B cell (primary cell): Measurements from ENCODE around the gene KRT6B. TPM values are rescaled to one million over a fixed set of nuclear protein-coding genes. Genes with fewer than 3 reads are reported as not detected.

Source experiments
- ATAC-seq: fragments of 200-7000 bp; cut with Tn5 transposase; one replicate; pipeline ENCODE4 v1.10.0; 2021; ENCODE audit warnings: low read depth, mild to moderate bottlenecking, moderate number of reproducible peaks, moderate library complexity
- CTCF ChIA-PET: fragments of 350-600 bp; sonication (Branson Sonifier 250); formaldehyde crosslinking; loops from one replicate; lab custom pipeline; 2021; ENCODE audit warnings: antibody characterized with exemption, inconsistent platforms; lab: Charles Lee
- POLR2A ChIA-PET: fragments of 350-600 bp; sonication (Branson Sonifier 250); formaldehyde crosslinking; loops from one replicate; lab custom pipeline; 2021; ENCODE audit warnings: antibody characterized with exemption; lab: Charles Lee
- DNase-seq: peaks from one replicate; pipeline ENCODE4 v3.0.0; 2013
- H2AFZ ChIP-seq: 2 replicates; pipeline ENCODE4 v1.6.1; 2012; ENCODE audit warnings: mild to moderate bottlenecking, low read depth, low read length; ENCODE audit not compliant: insufficient read depth, poor library complexity, severe bottlenecking
- H3K27ac ChIP-seq, 2 donors: 1 replicate in 1 of 2; 2 replicates in 1 of 2; pipeline ENCODE4 v1.5.1; 2012 to 2013; ENCODE audit warnings: low read length in 2 of 2, mild to moderate bottlenecking in 2 of 2, moderate library complexity in 1 of 2
- H3K27me3 ChIP-seq, 4 experiments: fragments of 200-600 bp in 1 of 4; sonication (generic) in 1 of 4; replicated peaks in 1 of 4; 1 replicate in 2 of 4; 2 replicates in 2 of 4; pipeline versions ENCODE4 v1.6.1 to v1.7.0; 2013 to 2016; ENCODE audit warnings: low read length in 3 of 4, mild to moderate bottlenecking in 2 of 4, mixed read lengths in 1 of 4, moderate library complexity in 1 of 4; ENCODE audit not compliant: insufficient read depth in 4 of 4, control insufficient read depth in 3 of 4; ENCODE audit errors: control extremely low read depth in 1 of 4
- H3K36me3 ChIP-seq, 2 experiments: replicated peaks in 1 of 2; 1 replicate in 1 of 2; 2 replicates in 1 of 2; pipeline versions ENCODE4 v1.6.1 to v1.7.1; 2013; ENCODE audit warnings: low read length in 1 of 2; ENCODE audit not compliant: insufficient read depth in 2 of 2, control insufficient read depth in 1 of 2; ENCODE audit errors: control extremely low read depth in 1 of 2, extremely low read depth in 1 of 2
- H3K4me1 ChIP-seq, 2 donors: fragments of 200-600 bp in 1 of 2; sonication (generic) in 1 of 2; 1 replicate in 1 of 2; 2 replicates in 1 of 2; pipeline versions ENCODE4 v1.5.1 to v1.6.1; 2013 to 2017; ENCODE audit warnings: low read length in 2 of 2; ENCODE audit not compliant: control insufficient read depth in 2 of 2, insufficient read depth in 2 of 2
- H3K4me2 ChIP-seq: replicated peaks from 2 replicates; pipeline ENCODE3; 2012; ENCODE audit warnings: mild to moderate bottlenecking, low read depth, low read length; ENCODE audit not compliant: poor library complexity, severe bottlenecking
- H3K4me3 ChIP-seq, 5 experiments: fragments of 200-600 bp in 1 of 5; sonication (generic) in 1 of 5; 1 replicate in 3 of 5; 2 replicates in 2 of 5; pipeline versions ENCODE4 v1.5.1 to v1.7.0; 2011 to 2016; ENCODE audit warnings: low read length in 4 of 5, mild to moderate bottlenecking in 4 of 5, low read depth in 2 of 5, control low read depth in 1 of 5, moderate library complexity in 1 of 5; ENCODE audit not compliant: insufficient read depth in 1 of 5; ENCODE audit errors: control extremely low read depth in 1 of 5, extremely low read depth in 1 of 5
- H3K79me2 ChIP-seq: fragments of 200-600 bp; sonication (generic); one replicate; pipeline ENCODE4 v1.6.0; 2016; ENCODE audit warnings: low read length; ENCODE audit not compliant: control insufficient read depth, insufficient read depth
- H3K9ac ChIP-seq: fragments of 200-600 bp; sonication (generic); 2 replicates; pipeline ENCODE4 v1.6.1; 2017; ENCODE audit warnings: mild to moderate bottlenecking, low read length, moderate library complexity
- H3K9me3 ChIP-seq, 3 donors: one replicate each; pipeline versions ENCODE4 v1.6.1 to v1.7.1; 2013; ENCODE audit warnings: low read length in 2 of 3; ENCODE audit not compliant: control insufficient read depth in 2 of 3, insufficient read depth in 1 of 3; ENCODE audit errors: control extremely low read depth in 1 of 3
- H4K20me1 ChIP-seq: 2 replicates; pipeline ENCODE4 v1.6.0; 2012; ENCODE audit warnings: mild to moderate bottlenecking, low read length; ENCODE audit not compliant: insufficient read depth, control insufficient read depth, poor library complexity, severe bottlenecking
- H3K27ac Mint-ChIP-seq: one replicate; pipeline ENCODE4 v1.8.0; 2021; ENCODE audit warnings: mixed read lengths
- H3K27me3 Mint-ChIP-seq: one replicate; pipeline ENCODE4 v1.8.0; 2021; ENCODE audit warnings: mixed read lengths
- H3K4me1 Mint-ChIP-seq: one replicate; pipeline ENCODE4 v1.8.0; 2021; ENCODE audit warnings: mixed read lengths
- H3K4me3 Mint-ChIP-seq: one replicate; pipeline ENCODE4 v1.8.0; 2021; ENCODE audit warnings: mixed read lengths
- H3K9me3 Mint-ChIP-seq: one replicate; pipeline ENCODE4 v1.8.0; 2022; ENCODE audit warnings: mixed read lengths; ENCODE audit not compliant: insufficient read depth
- EZH2 ChIP-seq: IDR thresholded peaks from 2 replicates; pipeline ENCODE4 v1.6.1; 2012; ENCODE audit warnings: borderline replicate concordance, low read depth, mild to moderate bottlenecking, moderate library complexity, low read length; ENCODE audit not compliant: insufficient read depth, poor library complexity, severe bottlenecking
- WGBS: methylation state at CpG from one replicate; pipeline ENCODE4 v1.1.5; 2013; ENCODE audit warnings: missing lambda C conversion rate; ENCODE audit not compliant: insufficient coverage; 5-methylcytosine and 5-hydroxymethylcytosine counted together
- intact Hi-C: fragments of 100-400 bp; cut with micrococcal nuclease; formaldehyde crosslinking; loops from one replicate; pipeline ENCODE4 v1.10.0; 2022
- polyA plus RNA-seq: library from polyadenylated mRNA; depleted of rRNA; stranded (reverse); fragments of >200 nt; gene quantifications from 2 replicates; pipeline ENCODE4 v1.2.3, GENCODE V29; 2012
- total RNA-seq, 2 donors: library from RNA; stranded (reverse); fragments of 120-200 nt in 1 of 2; gene quantifications; 1 replicate in 1 of 2; 2 replicates in 1 of 2; pipeline versions ENCODE4 v1.2.3 to v1.2.4, GENCODE V29; 2013 to 2022
- TF ChIP-seq, protein P1 (sequence below): fragments of 200-600 bp; IDR thresholded peaks from one replicate; pipeline ENCODE4 v1.8.0; 2022; ENCODE audit warnings: antibody characterized with exemption, mild to moderate bottlenecking

The KRT6B gene
- total and polyA plus RNA-seq, 2 donors (not counting 1 experiment from before 2014, with no cell fraction given) = not detected

DNA sequence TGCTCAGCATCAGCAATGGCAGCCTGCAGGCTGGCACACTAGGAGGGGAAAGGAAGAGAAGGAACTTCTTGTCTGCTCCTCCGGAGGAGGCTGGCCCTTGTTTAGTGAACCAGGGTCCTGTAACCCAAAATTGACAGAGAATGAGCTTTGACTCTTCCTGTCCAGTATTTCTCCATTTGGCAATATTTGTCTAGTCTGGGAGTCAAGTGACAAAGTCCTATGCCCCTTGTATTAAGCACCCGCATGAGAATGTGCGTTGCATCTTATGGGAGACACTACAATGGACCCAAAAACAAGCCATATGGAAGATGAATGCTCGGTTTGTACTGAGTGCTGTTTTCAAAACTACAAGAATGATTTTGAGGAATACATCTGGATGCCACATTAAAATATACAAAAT is 17.9 kb upstream of the KRT6B start:
- intact Hi-C loops = no loop called here
- Mint-ChIP-seq H3K4me3 (no peak overlapping the region), H3K27ac (no peak overlapping the region)

DNA sequence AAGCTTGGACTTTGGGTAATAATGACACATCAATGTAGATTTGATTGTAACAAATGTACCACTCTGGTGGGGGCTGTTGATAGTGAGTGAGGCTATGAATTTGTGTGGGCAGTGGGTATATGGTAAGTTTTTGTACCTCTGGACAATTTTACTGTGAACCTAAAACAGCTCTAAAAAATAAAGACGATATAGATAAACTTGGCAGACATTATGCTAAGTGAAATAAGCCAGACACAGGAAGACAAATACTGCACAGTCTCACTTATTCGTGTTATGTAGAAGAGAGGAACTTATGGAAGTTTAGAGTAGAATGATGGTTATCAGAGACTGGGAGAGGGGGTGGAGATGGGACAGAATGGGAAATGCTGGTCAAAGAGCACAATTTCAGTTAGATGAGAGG is 13.0 kb upstream of the KRT6B start:
- no peaks in the 10 kb centered on the region for H3K4me1 ChIP-seq
- H3K4me2 ChIP-seq = no peak overlapping the region
- H3K4me3 ChIP-seq = no peak overlapping the region
- Mint-ChIP-seq H3K4me3 (no peak overlapping the region), H3K27ac (no peak overlapping the region), H3K4me1 (no peaks in the 10 kb centered on the region), H3K9me3 (no peaks in the 10 kb centered on the region), H3K27me3 (peaks cover 36% of the 10 kb centered on the region)
- no peak overlapping the region for H2AFZ ChIP-seq
- no peaks in the 10 kb centered on the region for H3K79me2 ChIP-seq
- 20% methylated on average over 1 of the region's 2 CpGs for WGBS
- no peaks in the 10 kb centered on the region for H4K20me1 ChIP-seq
- no peak for DNase-seq
- POLR2A ChIA-PET = no interaction called here
- H3K36me3 ChIP-seq = no peaks in the 10 kb centered on the region
- CTCF ChIA-PET = no interaction called here
- H3K27ac ChIP-seq = no peak overlapping the region
- no peaks in the 10 kb centered on the region for H3K9me3 ChIP-seq
- no peak for ATAC-seq
- H3K9ac ChIP-seq = no peak overlapping the region
- H3K27me3 ChIP-seq = no peaks in the 10 kb centered on the region
- TF ChIP-seq, protein P1, sequence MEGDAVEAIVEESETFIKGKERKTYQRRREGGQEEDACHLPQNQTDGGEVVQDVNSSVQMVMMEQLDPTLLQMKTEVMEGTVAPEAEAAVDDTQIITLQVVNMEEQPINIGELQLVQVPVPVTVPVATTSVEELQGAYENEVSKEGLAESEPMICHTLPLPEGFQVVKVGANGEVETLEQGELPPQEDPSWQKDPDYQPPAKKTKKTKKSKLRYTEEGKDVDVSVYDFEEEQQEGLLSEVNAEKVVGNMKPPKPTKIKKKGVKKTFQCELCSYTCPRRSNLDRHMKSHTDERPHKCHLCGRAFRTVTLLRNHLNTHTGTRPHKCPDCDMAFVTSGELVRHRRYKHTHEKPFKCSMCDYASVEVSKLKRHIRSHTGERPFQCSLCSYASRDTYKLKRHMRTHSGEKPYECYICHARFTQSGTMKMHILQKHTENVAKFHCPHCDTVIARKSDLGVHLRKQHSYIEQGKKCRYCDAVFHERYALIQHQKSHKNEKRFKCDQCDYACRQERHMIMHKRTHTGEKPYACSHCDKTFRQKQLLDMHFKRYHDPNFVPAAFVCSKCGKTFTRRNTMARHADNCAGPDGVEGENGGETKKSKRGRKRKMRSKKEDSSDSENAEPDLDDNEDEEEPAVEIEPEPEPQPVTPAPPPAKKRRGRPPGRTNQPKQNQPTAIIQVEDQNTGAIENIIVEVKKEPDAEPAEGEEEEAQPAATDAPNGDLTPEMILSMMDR = no peak
- no peak for TF ChIP-seq EZH2
- intact Hi-C loops = no loop called here

More for the DNA sequence above, 17.9 kb upstream of the KRT6B start:
- Histone ChIP-seq H3K79me2 (no peaks in the 10 kb centered on the region), H2AFZ (no peak overlapping the region), H3K36me3 (no peaks in the 10 kb centered on the region), H3K4me3 (no peak overlapping the region), H3K27me3 (no peaks in the 10 kb centered on the region), H3K9ac (no peak overlapping the region), H3K9me3 (no peaks in the 10 kb centered on the region), H4K20me1 (no peaks in the 10 kb centered on the region), H3K27ac (no peak overlapping the region), H3K4me2 (no peak overlapping the region), H3K4me1 (no peaks in the 10 kb centered on the region)
- Mint-ChIP-seq H3K9me3 (no peaks in the 10 kb centered on the region), H3K27me3 (peaks cover 33% of the 10 kb centered on the region), H3K4me1 (no peaks in the 10 kb centered on the region)
- ChIA-PET POLR2A (no interaction called here), CTCF (no interaction called here)
- TF ChIP-seq EZH2 = no peak
- TF ChIP-seq, protein P1 = no peak
- no peak for ATAC-seq
- DNase-seq = no peak
- WGBS = 67% methylated on average over 2 of the region's 4 CpGs
